ENCODE data around the gene HNRNPH3. TPM values are rescaled to one million over a fixed set of nuclear protein-coding genes. Genes with fewer than 3 reads are reported as not detected.

Gene HNRNPH3
- total and polyA plus RNA-seq, 2 donors (not counting 1 experiment from before 2014, with no cell fraction given) = 23.6 to 124 TPM

DNA sequence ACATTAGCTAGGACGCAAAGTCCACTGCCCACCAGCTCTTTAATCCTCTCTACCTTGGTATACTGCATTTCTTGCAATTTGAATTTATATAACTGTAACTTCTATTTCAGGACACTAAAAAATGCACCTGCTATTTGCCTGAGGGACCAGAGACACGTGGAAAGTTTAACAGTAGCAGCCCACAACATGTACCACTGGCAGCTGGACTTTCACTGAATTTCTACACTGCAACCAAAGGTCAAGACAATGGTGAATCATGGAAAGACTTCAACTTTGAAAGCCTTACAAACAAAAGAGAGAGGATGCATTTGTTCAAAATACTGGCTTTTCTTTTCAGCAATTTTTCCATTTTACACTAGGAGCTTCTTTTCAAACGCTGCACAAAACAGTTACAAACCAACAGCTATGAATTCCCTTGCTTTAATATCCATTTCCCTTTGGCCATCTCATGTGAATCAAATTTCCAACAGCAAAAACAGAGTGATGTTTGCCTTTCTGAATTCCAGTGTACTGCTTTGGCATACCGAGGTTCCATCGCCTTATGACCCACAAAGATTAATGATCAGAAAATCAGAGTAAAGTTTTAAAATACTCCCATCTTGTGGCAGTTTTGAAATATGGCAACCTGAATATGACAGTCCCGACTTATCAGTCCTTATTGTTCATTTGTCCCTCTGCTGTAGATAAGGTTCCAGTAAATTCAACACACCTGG, 29.9 kb upstream of the HNRNPH3 start:
- 20% methylated on average over 4 of the region's 6 CpGs for WGBS (ENCODE audit: insufficient coverage)
- ChIA-PET POLR2A (interaction anchor here (1.4 to 2.1 kb wide), 2 partner anchors 30 to 227 kb away, joined by 4 to 6 read pairs; partner anchors contain the start of genes HERC4 and HNRNPH3), CTCF (interaction anchor here (0.6 to 6.4 kb wide), 55 partner anchors 8 to 635 kb away, joined by 3 to 224 read pairs (median 5); partner anchors contain the start of genes ATOH7, HNRNPH3, PBLD and RUFY2)
- Histone ChIP-seq H2AFZ (ENCODE audit: insufficient read depth, low read depth, low read length, poor library complexity, severe bottlenecking) (peak overlapping the region; percentile 57), H3K27ac (ENCODE audit: low read length in 2 of 2) (no peak overlapping the region), H3K4me1 (ENCODE audit: control insufficient read depth in 2 of 2, insufficient read depth in 2 of 2, low read length in 2 of 2) (peaks cover 24 to 26% of the 10 kb centered on the region in 2 donors), H3K4me2 (replicated peaks; ENCODE audit: low read depth, low read length, poor library complexity, severe bottlenecking) (peak overlapping the region; percentile 70), H3K27me3 (replicated peaks in 1 of 4; ENCODE audit: control extremely low read depth in 1 of 4, control insufficient read depth in 3 of 4, insufficient read depth in 4 of 4, low read length in 3 of 4) (no peaks in the 10 kb centered on the region), H3K36me3 (replicated peaks in 1 of 2; ENCODE audit: control extremely low read depth in 1 of 2, control insufficient read depth in 1 of 2, extremely low read depth in 1 of 2, insufficient read depth in 2 of 2, low read length in 1 of 2) (no peaks in the 10 kb centered on the region), H3K79me2 (ENCODE audit: control insufficient read depth, insufficient read depth, low read length) (no peaks in the 10 kb centered on the region), H3K9me3 (ENCODE audit: control extremely low read depth in 1 of 3, control insufficient read depth in 2 of 3, insufficient read depth in 1 of 3, low read length in 2 of 3) (no peaks in the 10 kb centered on the region), H4K20me1 (ENCODE audit: control insufficient read depth, insufficient read depth, low read length, poor library complexity, severe bottlenecking) (no peaks in the 10 kb centered on the region), H3K9ac (ENCODE audit: low read length) (no peak overlapping the region), H3K4me3 (ENCODE audit: control extremely low read depth in 1 of 5, extremely low read depth in 1 of 5, insufficient read depth in 1 of 5, low read depth in 2 of 5, low read length in 4 of 5) (no peak overlapping the region)
- no peaks in the 10 kb centered on the region for H3K9me3 Mint-ChIP-seq (ENCODE audit: insufficient read depth)
- no peaks in the 10 kb centered on the region for H3K27me3 Mint-ChIP-seq
- H3K4me3 Mint-ChIP-seq = peak overlapping the region; percentile 75
- H3K4me1 Mint-ChIP-seq = peaks cover 30% of the 10 kb centered on the region
- DNase-seq (peak; percentile 68), ATAC-seq (ENCODE audit: low read depth) (peak; percentile 64)
- intact Hi-C loops (cut with micrococcal nuclease) = loop anchor here (1.0 to 5.0 kb wide), 7 partner anchors 31 to 603 kb away; partner anchors contain the start of genes ATOH7, HNRNPH3 and PBLD
- TF ChIP-seq EZH2 (IDR thresholded peaks at IDR 0.05; ENCODE audit: borderline replicate concordance, insufficient read depth, low read depth, low read length, poor library complexity, severe bottlenecking) = no peak
- TF ChIP-seq, protein P1, sequence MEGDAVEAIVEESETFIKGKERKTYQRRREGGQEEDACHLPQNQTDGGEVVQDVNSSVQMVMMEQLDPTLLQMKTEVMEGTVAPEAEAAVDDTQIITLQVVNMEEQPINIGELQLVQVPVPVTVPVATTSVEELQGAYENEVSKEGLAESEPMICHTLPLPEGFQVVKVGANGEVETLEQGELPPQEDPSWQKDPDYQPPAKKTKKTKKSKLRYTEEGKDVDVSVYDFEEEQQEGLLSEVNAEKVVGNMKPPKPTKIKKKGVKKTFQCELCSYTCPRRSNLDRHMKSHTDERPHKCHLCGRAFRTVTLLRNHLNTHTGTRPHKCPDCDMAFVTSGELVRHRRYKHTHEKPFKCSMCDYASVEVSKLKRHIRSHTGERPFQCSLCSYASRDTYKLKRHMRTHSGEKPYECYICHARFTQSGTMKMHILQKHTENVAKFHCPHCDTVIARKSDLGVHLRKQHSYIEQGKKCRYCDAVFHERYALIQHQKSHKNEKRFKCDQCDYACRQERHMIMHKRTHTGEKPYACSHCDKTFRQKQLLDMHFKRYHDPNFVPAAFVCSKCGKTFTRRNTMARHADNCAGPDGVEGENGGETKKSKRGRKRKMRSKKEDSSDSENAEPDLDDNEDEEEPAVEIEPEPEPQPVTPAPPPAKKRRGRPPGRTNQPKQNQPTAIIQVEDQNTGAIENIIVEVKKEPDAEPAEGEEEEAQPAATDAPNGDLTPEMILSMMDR (IDR thresholded peaks at IDR 0.05) = peak; percentile 74
- H3K27ac Mint-ChIP-seq = peak overlapping the region; percentile 91

- Mint-ChIP-seq H3K4me1 (peaks cover 26% of the 10 kb centered on the region), H3K27me3 (no peaks in the 10 kb centered on the region), H3K9me3 (ENCODE audit: insufficient read depth) (no peaks in the 10 kb centered on the region), H3K4me3 (peak overlapping the region; percentile 75), H3K27ac (peak overlapping the region; percentile 76)
- WGBS (ENCODE audit: insufficient coverage) = no CpG with 5 or more reads among the region's 2 CpGs
- intact Hi-C loops (cut with micrococcal nuclease) = loop anchor here (1.0 to 5.0 kb wide), 5 partner anchors 70 to 514 kb away; partner anchors contain the start of gene ATOH7
- H3K4me2 ChIP-seq (replicated peaks; ENCODE audit: low read depth, low read length, poor library complexity, severe bottlenecking) = no peak overlapping the region
- peak overlapping the region; percentile 18 for H2AFZ ChIP-seq (ENCODE audit: insufficient read depth, low read depth, low read length, poor library complexity, severe bottlenecking)
- no peak for DNase-seq
- H3K36me3 ChIP-seq (replicated peaks in 1 of 2; ENCODE audit: control extremely low read depth in 1 of 2, control insufficient read depth in 1 of 2, extremely low read depth in 1 of 2, insufficient read depth in 2 of 2, low read length in 1 of 2) = no peaks in the 10 kb centered on the region
- ATAC-seq (ENCODE audit: low read depth) = no peak
- no peak overlapping the region for H3K9ac ChIP-seq (ENCODE audit: low read length)
- H3K4me3 ChIP-seq (ENCODE audit: control extremely low read depth in 1 of 5, extremely low read depth in 1 of 5, insufficient read depth in 1 of 5, low read depth in 2 of 5, low read length in 4 of 5) = no peak overlapping the region
- ChIA-PET CTCF (interaction anchor here (0.6 to 6.4 kb wide), 37 partner anchors 9 to 636 kb away, joined by 3 to 224 read pairs (median 5); partner anchors contain the start of genes ATOH7, HNRNPH3, PBLD and RUFY2), POLR2A (interaction anchor here (1.4 to 2.1 kb wide), 2 partner anchors 29 to 228 kb away, joined by 4 to 6 read pairs; partner anchors contain the start of genes HERC4 and HNRNPH3)
- TF ChIP-seq, protein P1 (IDR thresholded peaks at IDR 0.05) = peak; percentile 5
- no peak for TF ChIP-seq EZH2 (IDR thresholded peaks at IDR 0.05; ENCODE audit: borderline replicate concordance, insufficient read depth, low read depth, low read length, poor library complexity, severe bottlenecking)
- no peaks in the 10 kb centered on the region for H3K79me2 ChIP-seq (ENCODE audit: control insufficient read depth, insufficient read depth, low read length)
- no peaks in the 10 kb centered on the region for H4K20me1 ChIP-seq (ENCODE audit: control insufficient read depth, insufficient read depth, low read length, poor library complexity, severe bottlenecking)
- no peak overlapping the region for H3K27ac ChIP-seq (ENCODE audit: low read length in 2 of 2)
- H3K9me3 ChIP-seq (ENCODE audit: control extremely low read depth in 1 of 3, control insufficient read depth in 2 of 3, insufficient read depth in 1 of 3, low read length in 2 of 3) = no peaks in the 10 kb centered on the region
- H3K27me3 ChIP-seq (replicated peaks in 1 of 4; ENCODE audit: control extremely low read depth in 1 of 4, control insufficient read depth in 3 of 4, insufficient read depth in 4 of 4, low read length in 3 of 4) = no peaks in the 10 kb centered on the region
- H3K4me1 ChIP-seq (ENCODE audit: control insufficient read depth in 2 of 2, insufficient read depth in 2 of 2, low read length in 2 of 2) = peaks cover 24 to 26% of the 10 kb centered on the region in 2 donors
These were observed 29.4 kb upstream of the HNRNPH3 start for GRCh38 chr10:68302503-68302823.
